WERI-Rb-1 (cell line): ENCODE measurements around the gene PTPA.

Experiments
- DNase-seq: peaks from one replicate; pipeline ENCODE4 v3.0.0-alpha.2; 2020
- H3K27ac ChIP-seq: fragments of 250-450 bp; sonication (Bioruptor Pico); 2 replicates; pipeline ENCODE4 v1.5.1; 2020; ENCODE audit warnings: mild to moderate bottlenecking, moderate library complexity
- H3K27me3 ChIP-seq: fragments of 250-450 bp; sonication (Bioruptor Pico); 2 replicates; pipeline ENCODE4 v1.5.1; 2021; ENCODE audit warnings: mild to moderate bottlenecking, low read depth, moderate library complexity; ENCODE audit not compliant: insufficient read depth, severe bottlenecking
- H3K36me3 ChIP-seq: fragments of 250-450 bp; sonication (Bioruptor Pico); 2 replicates; pipeline ENCODE4 v1.5.1; 2020; ENCODE audit warnings: mild to moderate bottlenecking, moderate library complexity
- H3K4me3 ChIP-seq: 2 replicates; pipeline ENCODE4 v1.5.1; 2011; ENCODE audit warnings: low read depth, mild to moderate bottlenecking, control low read depth, low read length
- H3K9me3 ChIP-seq: fragments of 250-450 bp; sonication (Bioruptor Pico); 2 replicates; pipeline ENCODE4 v1.5.1; 2021; ENCODE audit warnings: mild to moderate bottlenecking, moderate library complexity; ENCODE audit not compliant: severe bottlenecking
- TF ChIP-seq, protein P1 (sequence below): IDR thresholded peaks from 2 replicates; pipeline ENCODE4 v1.5.1; 2011; ENCODE audit warnings: low read depth, mild to moderate bottlenecking, control low read depth, inconsistent platforms, low read length

PTPA gene

DNA sequence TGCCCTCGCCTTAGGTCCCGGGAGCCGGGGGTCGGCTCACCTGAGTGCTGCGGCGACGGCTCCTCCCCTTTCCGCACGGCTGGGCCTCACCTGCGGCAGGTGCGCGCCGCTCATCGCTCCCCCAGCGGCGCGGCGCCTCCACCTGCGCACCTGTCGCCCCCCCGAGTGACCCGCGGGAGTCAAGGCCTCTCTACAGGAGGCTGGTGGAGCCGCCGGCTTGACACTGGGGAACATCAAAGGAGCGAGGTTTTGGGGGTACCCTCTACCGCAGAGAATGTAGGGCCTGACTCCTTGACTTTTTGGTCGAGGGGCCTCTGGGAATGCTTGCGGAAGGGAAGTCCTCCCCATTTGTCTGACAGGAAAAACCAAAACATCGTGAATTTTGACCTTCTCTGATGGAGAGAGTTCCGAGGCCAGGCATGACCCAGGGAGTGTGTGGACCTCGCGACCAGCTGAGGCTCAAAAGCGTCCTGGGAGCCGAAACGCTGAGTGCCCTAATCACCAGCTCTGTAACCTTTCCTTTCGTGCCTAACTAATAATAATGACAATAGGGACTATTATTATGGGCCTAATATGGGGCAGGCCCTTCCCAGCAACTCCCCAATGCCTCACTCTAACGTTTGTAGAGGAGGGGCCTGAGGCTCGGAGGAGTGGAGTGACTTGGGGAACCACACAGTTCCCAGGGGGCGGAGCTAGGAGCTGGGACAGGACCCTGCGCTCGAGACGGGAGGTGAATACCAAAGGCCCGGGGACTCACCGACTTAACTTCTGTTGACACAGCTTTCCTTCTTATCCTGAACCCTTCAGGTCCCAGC, 67.6 kb downstream of the PTPA start:
- Histone ChIP-seq H3K27me3 (peaks cover 1% of the 10 kb centered on the region), H3K27ac (peak overlapping the region; percentile 50)

DNA sequence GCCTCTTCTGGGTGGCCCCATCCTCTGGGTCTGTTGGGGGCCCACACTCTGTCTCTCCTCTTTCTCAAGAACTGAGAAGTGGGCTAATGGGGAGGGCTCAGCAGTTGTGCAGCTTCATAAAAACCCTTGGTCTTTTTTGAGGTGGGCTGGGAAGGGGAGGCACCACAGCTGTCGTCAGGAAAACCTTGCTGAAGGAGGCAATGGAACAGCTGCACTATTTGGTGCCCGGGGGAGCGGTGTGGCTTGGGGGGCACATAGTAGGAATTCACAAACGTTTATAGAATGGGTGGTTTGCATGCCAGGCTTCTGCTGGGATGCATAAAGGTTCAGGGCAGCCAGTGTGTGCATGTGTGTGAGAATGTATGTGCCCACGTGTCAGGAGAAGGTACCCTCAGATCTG, 70.0 kb downstream of the PTPA start:
- Histone ChIP-seq H3K36me3 (no peaks in the 10 kb centered on the region), H3K27ac (no peak overlapping the region), H3K9me3 (no peaks in the 10 kb centered on the region), H3K4me3 (no peak overlapping the region), H3K27me3 (no peaks in the 10 kb centered on the region)
- no peak for DNase-seq
- TF ChIP-seq, protein P1, sequence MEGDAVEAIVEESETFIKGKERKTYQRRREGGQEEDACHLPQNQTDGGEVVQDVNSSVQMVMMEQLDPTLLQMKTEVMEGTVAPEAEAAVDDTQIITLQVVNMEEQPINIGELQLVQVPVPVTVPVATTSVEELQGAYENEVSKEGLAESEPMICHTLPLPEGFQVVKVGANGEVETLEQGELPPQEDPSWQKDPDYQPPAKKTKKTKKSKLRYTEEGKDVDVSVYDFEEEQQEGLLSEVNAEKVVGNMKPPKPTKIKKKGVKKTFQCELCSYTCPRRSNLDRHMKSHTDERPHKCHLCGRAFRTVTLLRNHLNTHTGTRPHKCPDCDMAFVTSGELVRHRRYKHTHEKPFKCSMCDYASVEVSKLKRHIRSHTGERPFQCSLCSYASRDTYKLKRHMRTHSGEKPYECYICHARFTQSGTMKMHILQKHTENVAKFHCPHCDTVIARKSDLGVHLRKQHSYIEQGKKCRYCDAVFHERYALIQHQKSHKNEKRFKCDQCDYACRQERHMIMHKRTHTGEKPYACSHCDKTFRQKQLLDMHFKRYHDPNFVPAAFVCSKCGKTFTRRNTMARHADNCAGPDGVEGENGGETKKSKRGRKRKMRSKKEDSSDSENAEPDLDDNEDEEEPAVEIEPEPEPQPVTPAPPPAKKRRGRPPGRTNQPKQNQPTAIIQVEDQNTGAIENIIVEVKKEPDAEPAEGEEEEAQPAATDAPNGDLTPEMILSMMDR, result no peak

More for the DNA sequence above, 67.6 kb downstream of the PTPA start:
- Histone ChIP-seq H3K4me3 (peak overlapping the region; percentile 41), H3K36me3 (no peaks in the 10 kb centered on the region), H3K9me3 (no peaks in the 10 kb centered on the region)
- TF ChIP-seq, protein P1, result no peak
- peak; percentile 57 for DNase-seq

DNA sequence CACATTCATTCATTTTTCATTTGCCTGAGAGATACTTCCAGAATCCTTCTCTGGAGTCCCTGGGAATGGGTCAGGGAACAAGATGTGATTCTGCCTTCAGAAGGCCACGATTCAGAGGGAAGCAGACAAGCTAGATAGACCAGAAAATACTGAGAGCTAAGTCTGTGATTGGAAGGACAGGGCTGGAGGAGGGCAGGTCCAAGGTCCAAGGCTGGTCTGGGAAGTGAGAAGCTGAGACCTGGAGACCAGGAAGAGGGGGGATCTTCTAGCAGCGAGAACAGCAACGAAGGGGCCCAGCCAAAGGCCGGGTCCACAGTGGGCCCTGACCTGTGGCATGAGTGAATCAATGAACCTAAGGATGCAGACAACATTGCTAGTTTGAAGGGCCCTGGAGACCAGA, 70.9 kb downstream of the PTPA start:
- TF ChIP-seq, protein P1, result no peak
- no peak for DNase-seq
- Histone ChIP-seq H3K27me3 (no peaks in the 10 kb centered on the region), H3K36me3 (no peaks in the 10 kb centered on the region), H3K27ac (no peak overlapping the region), H3K9me3 (no peaks in the 10 kb centered on the region), H3K4me3 (no peak overlapping the region)

DNA sequence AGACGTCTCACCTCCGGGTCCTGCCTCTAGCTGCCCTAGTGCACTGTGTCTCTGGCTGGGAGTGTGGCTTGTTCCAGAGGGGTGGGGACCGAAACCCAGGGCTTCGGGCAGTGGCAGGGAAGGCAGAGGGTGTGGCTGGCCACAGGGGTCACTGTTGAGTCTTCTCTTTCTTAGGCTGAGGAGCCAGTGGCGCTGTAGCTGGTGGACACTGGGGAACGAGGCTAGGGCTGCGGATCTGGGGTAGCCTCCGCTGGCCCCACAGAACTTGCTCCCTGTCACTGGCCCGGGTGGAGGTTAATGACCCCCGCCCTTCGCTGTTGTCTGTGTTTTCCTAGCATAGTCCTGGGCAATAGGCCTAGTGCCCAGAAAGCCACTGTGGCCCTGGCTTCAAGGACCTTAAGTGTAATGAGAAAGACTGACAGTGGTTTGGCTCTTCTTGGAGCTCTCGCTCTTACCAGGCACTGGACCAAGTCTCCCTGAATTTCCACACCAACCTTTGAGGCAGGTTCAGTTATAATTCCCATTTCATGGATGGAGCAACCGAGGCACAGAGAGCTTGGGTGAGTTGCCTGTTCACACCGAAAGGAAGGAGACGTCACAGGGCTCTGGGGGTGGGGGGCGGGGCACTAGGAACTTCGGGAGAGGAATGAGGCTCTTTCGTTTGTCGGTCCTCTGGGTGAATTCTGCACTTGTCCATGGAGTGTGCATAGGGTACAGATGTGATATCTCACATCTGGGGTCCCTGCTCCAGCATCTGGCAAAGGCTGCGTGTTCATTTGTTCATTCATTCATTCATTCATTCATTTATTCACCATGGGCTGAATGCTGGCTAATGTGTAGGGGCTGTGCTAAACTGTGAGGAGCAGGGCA, 71.6 kb downstream of the PTPA start:
- Histone ChIP-seq H3K27ac (no peak overlapping the region; the same call in 1 of the 2 replicates), H3K36me3 (no peaks in the 10 kb centered on the region), H3K27me3 (no peaks in the 10 kb centered on the region), H3K4me3 (no peak overlapping the region), H3K9me3 (no peaks in the 10 kb centered on the region)
- TF ChIP-seq, protein P1, result peak; percentile 83
- DNase-seq, result peak; percentile 76

DNA sequence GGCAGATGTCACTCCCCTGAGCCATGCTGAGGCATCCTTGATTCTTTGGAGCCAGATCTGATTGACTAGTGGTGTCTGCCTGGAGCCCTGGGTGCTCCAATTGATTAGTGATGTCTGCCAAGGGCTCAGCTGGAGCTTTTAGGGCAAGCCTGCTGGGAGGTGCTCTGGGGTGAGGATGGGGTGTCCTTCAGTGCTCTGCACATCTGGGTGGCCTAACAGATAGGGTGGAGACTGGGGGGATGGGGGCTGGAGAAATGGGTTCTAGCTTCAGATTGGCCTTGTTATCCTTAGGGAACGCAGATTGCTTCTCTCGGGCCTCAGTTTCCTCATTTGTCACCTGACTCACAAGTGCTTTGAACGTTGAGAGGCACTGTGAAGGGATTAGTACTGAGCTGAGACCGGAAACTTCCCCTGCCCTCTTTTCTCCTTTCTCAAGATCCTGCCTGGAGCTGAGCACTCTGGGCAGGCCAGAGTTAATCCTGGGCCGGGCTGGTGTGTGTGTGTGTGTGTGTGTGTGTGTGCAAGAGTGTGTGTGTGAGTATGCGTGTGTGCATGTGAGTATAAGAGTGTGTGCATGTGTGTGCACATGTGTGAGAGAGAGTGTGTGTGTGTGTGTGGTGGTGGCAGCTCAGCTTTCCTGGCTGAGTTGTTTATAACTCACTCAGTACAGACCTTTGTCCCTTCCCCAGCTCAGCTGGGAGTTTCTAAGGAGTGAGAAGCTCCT, 72.4 kb downstream of the PTPA start:
- no peaks in the 10 kb centered on the region for H3K27me3 ChIP-seq
- peak; percentile 67 for DNase-seq
- TF ChIP-seq, protein P1, result no peak

More for the DNA sequence above, 72.4 kb downstream of the PTPA start:
- Histone ChIP-seq H3K9me3 (no peaks in the 10 kb centered on the region), H3K27ac (peak overlapping the region; percentile 1), H3K36me3 (no peaks in the 10 kb centered on the region), H3K4me3 (no peak overlapping the region)
